ENCODE data around the gene ANO5. TPM values are rescaled to one million over a fixed set of nuclear protein-coding genes. Genes with fewer than 3 reads are reported as not detected.
"Not testable (repeated sequence)": the region's sequence is repeated elsewhere in the genome, so short reads cannot be mapped to it uniquely, and the experiment has no call there.

ANO5 gene
- total RNA-seq, 1 donor from 2014 or later: under 0.01 TPM

DNA sequence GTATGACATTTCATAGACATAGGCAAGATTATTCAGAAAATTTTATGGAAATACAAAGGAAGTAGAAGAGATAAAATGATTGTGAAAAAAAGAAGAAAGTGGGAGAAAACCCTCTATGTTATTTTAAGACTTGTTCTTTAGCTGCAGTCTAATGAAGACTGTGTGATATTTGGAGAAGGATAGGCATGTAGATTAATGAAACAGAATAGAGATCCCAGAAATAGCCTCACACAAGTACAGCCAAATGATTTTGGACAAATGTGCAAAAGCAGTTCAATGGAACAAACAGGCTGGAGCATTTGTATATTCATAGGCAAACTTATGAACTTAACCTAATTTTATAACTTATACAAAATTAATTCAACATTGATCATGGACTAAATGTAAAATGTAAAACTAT is 14.3 kb downstream of the ANO5 start:
- DNase-seq: no peak

- no peak for DNase-seq
Observed at GRCh38 chr11:22208151-22208858, 15.4 kb downstream of the ANO5 start.

GRCh38 chr11:22216940-22217339 is 24.1 kb downstream of the ANO5 start:
- DNase-seq: no peak

DNA sequence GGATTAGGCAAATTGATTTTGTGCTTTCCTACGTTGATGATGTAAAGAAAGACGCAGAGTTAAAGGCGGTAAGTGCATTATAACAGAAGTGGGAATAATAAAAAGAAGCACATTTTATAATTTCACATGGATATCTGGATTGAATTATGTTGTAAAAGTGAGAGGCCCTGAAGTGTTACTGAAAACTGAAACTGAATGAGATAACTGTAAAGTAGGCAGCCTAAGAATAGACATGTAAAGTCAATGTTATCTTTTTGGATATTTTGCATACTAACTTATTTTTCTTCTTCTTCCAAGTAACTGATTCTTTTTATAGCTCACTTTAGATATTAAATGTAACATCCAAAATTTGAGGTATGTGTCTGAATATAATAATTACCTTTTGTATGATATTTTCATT is 28.3 kb downstream of the ANO5 start:
- no peak for DNase-seq

DNA sequence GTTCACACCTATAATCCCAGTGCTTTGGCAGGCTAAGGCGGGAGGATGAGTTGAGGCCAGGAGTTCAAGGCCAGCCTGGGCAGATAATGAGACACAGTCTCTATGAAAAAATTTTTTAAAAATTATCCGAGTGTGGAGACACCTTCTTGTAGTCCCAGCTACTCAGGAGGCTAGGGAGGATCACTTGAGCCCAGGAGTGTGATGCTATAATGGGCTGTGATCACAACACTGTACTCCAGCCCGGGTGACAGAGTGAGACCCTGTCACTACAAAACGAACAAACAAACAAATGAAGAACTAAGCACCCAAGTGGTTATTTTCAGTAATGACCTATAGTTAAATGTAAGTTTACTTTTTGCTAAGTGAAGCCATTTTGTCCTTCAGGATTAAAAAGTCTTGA is 32.3 kb downstream of the ANO5 start:
- no peak for DNase-seq

- DNase-seq: no peak
Observed at GRCh38 chr11:22234743-22235142, 41.9 kb downstream of the ANO5 start.

DNA sequence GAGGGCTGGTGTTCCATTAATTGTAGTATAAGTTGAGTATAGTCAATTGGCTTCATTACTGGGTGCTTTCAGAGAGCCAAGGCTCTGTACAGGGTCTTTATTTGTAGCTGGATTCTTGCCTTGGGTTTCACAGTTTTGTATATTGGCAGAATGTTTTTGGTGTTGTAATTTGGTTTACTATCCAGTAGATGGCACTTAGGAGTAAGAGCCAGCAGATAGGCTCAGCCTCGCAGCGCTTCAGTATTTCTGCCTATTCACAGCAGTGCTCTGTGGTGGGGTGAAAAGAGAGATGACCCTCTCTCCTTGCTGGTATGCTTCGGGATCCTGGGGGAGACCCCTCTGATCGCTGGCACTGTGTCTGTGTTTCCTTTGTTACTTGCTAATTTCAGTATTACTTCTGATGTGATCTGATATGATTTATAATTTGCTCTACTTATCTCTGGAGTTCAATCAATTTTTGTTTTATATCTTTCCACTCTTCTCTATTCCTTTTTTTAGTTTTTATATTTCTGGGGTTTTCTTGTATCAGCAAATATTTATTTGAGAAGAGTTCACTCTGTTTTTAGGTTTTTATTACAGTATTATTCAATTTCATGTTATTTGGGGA is 52.2 kb downstream of the ANO5 start:
- DNase-seq: peak; percentile 50

- DNase-seq: no peak
Observed at GRCh38 chr11:22246992-22247391, 54.1 kb downstream of the ANO5 start.

DNA sequence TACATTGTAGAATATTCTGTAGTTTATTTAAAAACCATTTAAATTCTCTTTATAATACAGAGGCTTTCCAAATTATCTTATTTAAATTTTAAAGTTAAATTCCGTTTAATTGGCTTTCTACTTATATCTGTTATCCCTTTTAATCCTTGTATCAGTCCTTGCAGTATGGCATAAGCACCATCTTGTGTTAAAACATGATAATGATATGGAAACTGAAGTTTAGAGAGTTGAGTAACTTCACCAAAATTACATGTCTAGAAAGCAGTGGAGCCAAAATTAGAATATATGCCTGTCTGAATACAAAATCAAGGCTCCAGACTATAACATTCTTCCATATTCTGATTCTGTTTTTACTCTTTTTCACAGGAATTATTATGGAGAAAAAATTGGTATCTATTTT is 57.0 kb downstream of the ANO5 start:
- DNase-seq: no peak

- DNase-seq: no peak
Observed at GRCh38 chr11:22256876-22257275, 64.0 kb downstream of the ANO5 start.

DNA sequence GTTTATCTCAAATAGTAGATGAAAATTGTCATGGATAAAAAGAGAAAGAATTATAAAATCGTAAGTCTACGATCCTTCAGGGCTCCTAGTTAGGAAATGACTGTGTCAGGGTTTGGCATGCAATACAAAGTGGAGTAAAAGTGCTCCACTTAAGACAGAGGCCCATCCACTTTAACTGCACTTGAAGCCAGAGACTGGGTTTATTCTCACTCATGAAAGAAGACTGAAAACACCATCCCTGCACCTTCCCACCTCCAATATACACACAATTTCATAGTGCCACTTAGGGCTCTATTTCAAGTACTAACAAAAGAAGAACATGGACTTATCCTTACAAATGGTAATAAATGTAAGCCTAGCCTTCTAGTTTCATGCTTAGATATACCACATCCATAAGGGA is 70.7 kb downstream of the ANO5 start:
- no peak for DNase-seq

DNA sequence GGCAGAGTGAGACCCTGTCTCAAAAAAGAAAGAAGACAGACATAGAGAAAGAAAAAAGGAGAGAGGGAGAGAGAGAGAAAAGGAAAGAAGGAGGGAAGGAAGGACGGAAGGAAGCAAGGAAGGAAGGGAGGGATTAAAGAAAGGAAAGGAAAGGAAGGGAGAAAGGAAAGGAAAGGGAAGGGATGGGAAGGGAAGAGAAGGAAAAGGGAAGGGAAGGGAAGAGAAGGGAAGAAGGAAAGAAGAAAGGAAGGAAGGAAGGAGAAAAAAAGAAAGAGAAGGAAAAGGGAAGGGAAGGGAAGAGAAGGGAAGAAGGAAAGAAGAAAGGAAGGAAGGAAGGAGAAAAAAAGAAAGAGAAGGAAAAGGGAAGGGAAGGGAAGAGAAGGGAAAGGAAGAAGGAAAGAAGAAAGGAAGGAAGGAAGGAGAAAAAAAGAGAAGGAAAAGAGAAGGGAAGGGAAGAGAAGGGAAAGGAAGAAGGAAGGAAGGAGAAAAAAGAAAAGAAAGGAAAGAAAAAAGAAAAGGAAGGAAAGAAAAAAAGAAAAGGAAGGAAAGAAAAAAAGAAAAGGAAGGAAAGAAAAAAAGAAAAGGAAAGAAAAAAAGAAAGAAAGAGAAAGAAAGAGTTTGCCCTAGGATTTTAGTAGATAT is 76.2 kb downstream of the ANO5 start:
- DNase-seq: not testable (repeated sequence)

DNA sequence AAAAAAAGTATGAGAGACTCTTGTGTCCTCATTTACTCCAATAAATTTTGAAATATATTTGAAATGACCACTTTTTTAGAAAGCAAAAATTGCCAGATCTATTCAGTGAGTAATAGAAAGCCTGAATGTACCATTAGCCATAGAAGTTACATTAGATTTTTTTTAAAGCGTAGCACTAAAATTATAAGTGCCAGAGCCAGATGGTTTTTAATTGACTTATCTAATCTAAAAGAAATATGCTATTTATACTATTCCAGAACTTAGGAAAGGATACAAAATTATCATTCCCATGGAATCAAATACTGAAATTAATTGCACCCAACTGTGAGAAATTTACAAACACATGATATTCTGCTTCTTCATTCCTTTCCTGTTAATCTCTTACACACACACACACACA is 80.9 kb downstream of the ANO5 start:
- no peak for DNase-seq

DNA sequence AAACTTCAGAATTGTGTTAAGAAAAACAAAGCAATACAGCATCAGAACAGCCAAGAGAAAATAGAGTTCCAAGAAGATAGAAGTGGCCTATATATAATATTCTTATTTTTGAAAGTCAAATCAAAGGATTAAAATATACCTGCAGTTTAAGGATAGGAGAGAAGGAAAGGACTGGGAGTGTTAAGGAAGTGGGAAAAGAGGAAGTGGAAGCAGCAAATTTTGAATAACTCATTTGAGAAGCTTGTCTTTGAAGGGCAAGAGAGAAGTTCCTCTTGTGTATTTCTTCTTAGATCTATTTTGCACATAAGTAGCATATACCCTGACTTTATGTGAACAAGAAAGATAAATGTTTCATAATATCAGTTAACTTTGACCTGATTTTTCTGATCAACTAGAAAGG is 82.7 kb downstream of the ANO5 start:
- DNase-seq: no peak

DNA sequence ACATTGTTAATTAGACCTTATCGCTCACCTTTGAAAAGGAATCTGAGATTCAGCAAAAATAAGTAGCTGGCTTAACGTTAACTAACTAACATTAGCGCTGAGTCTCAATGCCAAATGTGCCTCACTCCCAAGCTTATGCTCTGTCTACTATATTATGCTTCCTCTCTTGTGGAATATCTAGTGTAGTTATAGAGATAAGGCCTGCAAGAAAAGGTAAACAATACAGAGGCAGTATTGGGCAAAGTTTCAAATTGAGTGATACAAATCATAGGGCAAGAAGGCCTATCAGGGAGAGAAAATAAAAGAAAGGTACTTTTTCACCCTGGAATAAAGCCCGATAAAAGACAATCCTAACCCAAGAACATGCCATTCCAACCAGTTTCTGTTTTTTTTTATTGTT is 83.7 kb downstream of the ANO5 start:
- no peak for DNase-seq

DNA sequence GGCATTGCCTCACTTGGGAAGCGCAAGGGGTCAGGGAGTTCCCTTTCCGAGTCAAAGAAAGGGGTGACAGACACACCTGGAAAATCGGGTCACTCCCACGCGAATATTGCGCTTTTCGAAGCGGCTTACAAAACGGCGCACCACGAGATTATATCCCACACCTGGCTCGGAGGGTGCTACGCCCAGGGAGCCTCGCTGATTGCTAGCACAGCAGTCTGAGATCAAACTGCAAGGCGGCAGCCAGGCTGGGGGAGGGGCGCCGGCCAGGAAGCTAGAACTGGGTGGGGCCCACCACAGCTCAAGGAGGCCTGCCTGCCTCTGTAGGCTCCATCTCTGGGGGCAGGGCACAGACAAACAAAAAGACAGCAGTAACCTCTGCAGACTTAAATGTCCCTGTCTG is 92.1 kb downstream of the ANO5 start:
- DNase-seq: not testable (repeated sequence)

DNA sequence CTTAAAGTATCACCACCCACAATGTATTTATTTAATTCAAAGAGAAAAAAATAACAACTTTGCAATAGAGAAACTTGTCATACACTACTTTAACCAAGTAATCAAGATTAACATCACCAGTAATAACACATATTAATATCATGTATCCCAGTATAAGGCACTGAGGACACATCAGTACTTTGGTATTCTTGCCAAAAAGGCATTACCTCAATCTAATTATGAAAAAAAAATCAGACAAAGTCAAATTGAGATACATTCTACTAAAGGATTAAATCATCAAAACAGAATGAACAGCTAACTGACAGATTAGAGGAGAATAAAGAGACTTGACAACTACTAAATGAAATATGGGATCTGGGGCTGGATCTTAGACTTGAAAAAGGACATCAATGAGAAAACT is 109.5 kb downstream of the ANO5 start:
- no peak for DNase-seq

DNA sequence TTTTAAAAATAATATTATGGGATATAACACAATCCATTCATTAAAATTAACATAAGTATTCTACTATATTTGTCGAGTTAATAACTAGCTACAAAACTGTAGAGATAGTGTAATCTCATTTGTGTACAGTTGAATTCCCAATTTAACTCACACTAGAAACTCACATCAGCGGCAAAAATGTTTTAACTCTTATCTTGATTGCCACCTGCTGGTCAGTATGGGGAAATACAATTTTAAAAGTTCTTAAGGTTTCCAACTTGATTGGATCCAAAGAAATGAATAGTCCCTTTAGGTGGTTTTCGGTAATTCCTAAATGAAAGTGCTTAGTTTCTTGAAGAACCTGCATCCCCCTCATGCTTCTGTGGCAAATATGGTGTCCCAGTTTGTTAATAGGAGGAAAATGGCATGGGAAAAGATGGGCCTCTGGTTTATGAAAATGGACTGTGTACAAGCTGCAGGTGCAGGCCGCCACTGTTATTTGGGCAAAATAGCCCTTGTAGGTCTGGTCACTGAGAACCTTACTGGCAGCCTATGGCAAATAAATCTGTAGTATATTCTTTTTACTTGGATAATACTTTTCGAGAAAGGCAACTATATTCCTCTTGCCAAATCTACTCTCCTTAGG is 111.6 kb downstream of the ANO5 start:
- peak; percentile 53 for DNase-seq

DNA sequence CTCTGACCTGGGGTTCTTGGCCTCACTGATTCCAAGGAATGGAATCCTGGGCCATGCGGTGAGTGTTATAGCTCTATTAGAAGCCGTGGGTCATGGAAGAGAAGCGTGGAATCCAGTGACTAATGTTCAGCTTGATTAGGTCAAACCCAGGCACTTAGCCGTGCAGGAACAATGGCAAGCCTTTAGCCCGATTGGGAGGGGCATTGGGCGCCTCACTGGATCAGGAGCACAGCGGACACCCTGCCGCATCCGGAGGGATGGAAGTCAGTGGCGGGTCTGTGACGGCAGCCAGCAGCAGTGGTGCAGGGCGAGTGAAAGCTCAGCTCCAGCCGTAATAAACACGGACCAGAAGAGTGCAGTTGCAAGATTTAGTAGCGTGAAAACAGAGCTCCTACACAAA is 124.8 kb downstream of the ANO5 start:
- DNase-seq: no peak

DNA sequence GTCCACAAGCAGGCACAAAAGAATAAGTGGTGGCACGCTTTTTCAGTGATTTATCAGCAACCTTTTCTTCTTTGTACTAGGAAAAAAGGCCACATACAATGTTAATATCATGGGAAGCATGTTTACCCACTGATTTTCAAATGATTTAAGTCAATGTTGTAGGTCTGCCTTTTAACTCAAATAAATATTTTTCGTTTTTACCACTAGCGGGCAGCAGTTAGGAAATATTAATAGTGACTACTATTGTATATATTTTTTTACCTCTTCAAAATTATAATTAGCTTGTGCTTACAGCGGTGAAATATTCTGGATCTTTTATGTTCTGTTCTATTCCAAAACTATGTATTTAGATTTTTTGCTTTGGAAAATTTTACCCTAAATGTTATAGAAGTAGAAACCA is 138.9 kb downstream of the ANO5 start:
- peak; percentile 5 for DNase-seq
